ENCODE measurements around the gene CADM1. TPM values are rescaled to one million over a fixed set of nuclear protein-coding genes. Genes with fewer than 3 reads are reported as not detected.
A peak's percentile ranks its signal among the peaks of the same experiment; 100 is the strongest.

CADM1 gene
- total and polyA plus RNA-seq, 5 donors: 14.8 to 42.6 (median 31.9) TPM

DNA sequence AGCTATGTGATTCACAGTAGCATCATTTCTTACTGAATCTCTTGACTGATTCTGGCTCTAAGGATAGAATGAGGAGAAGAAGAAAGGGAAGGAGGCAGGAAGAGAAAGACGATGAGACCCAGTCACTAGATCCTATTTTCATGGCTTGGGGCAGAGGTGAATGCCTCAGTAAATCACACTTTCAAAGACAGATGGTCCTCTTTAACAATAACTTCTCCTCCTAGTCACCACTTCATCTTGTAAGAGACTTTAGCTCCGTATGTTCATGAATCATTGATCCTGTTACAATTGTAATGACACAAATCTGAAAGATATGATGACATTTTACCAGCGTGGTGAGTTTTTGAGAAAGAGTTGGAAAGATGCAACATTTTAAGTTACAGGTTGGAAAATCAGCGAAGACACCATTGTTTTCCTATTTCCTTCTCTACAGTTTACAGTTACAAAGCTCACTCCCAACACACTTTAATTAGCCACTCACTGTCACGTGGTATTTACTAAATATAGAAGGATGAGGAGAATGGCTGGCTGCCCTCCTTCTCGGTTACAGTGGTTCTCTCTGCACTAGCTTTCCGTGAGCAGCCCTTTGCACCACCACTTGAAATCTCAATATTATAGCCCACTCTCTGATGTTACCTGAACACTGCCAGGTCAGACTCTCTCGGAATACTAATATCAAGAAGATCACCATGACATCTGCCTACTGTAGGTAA, 205.8 kb downstream of the CADM1 start:
- DNase-seq: no peak
- Histone ChIP-seq H3K27me3 (ENCODE audit: control insufficient read depth, insufficient read depth) (no peaks in the 10 kb centered on the region), H3K27ac (ENCODE audit: low read length) (no peak overlapping the region), H3K9me3 (ENCODE audit: control insufficient read depth, low read length) (no peaks in the 10 kb centered on the region), H3K4me3 (ENCODE audit: low read length) (no peak overlapping the region), H3K4me1 (ENCODE audit: control insufficient read depth, insufficient read depth, low read length) (no peaks in the 10 kb centered on the region)
- ATAC-seq: peak; percentile 42 to 71
- 65% methylated on average over 8 of the region's 8 CpGs for WGBS
- intact Hi-C loops (cut with DNase I): no loop called here

DNA sequence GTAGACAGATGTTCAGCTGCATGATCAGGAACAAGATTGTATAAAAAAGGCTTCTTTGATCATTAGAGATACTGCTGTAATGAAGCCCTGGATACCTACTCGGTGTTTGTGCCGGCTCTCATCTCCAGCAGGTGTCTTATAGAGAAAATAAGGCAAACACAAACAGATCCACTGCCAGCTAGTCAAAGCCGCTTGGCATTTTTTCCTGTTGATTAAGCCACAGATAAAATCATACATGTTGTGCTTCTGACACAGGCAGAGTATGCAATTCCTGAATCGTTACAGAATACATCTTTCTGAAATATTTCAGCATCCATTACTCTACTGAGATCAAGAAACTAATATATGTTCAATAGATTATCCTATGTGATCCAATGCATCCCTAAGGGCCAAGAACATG, 206.9 kb downstream of the CADM1 start:
- no peaks in the 10 kb centered on the region for H3K9me3 ChIP-seq (ENCODE audit: control insufficient read depth, low read length)
- ATAC-seq: no peak
- no peak overlapping the region for H3K27ac ChIP-seq (ENCODE audit: low read length)
- 87% methylated on average over 4 of the region's 4 CpGs for WGBS
- no peak overlapping the region for H3K4me3 ChIP-seq (ENCODE audit: low read length)
- no peak for DNase-seq
- H3K27me3 ChIP-seq (ENCODE audit: control insufficient read depth, insufficient read depth): no peaks in the 10 kb centered on the region
- intact Hi-C loops (cut with DNase I): no loop called here
- no peaks in the 10 kb centered on the region for H3K4me1 ChIP-seq (ENCODE audit: control insufficient read depth, insufficient read depth, low read length)

DNA sequence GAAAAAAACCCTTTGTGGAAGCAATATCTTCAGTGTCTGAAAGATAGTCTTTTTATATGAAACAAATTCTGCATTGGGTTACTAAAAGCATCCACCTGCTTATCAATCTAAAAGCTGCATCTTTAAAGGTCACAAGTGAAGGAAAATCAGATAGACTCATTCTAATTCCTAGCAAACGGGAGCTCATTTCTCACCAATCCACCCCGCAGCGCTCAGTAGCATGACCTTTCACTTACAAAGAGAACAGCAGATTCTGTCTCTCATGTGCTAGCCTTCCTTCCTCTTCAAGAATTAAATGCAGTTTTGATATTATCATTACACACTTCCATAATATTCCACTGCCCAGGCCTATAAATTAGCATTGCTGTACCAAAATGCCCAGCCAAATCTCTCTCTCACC, 212.9 kb downstream of the CADM1 start:
- H3K4me1 ChIP-seq (ENCODE audit: control insufficient read depth, insufficient read depth, low read length): no peaks in the 10 kb centered on the region
- WGBS: 32% methylated on average over 3 of the region's 3 CpGs

DNA sequence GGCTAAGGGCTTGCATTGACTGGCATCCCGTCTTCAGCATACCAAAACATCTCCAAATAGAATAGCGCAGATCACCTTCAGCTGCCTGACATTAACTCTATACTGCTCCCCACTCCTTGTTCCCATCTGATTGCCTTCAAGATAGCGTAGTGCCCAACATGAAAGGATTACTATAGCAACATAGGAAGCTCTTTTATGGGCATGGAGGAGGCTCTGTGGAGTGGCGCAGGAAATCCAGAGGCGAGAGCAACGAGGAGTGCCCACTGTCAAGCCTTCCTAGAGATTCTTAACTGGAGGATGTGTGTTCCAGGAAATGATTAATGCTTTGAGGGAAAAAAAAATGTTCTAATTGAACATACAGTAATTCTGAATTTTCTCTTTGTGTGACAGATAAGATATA, 213.3 kb downstream of the CADM1 start:
- intact Hi-C loops (cut with DNase I): no loop called here
- ATAC-seq: peak in 1 of 2 donors; percentile 64

More for the DNA sequence above, 212.9 kb downstream of the CADM1 start:
- intact Hi-C loops (cut with DNase I): no loop called here
- H3K27me3 ChIP-seq (ENCODE audit: control insufficient read depth, insufficient read depth): no peaks in the 10 kb centered on the region
- no peak overlapping the region for H3K27ac ChIP-seq (ENCODE audit: low read length)
- no peaks in the 10 kb centered on the region for H3K9me3 ChIP-seq (ENCODE audit: control insufficient read depth, low read length)
- no peak overlapping the region for H3K4me3 ChIP-seq (ENCODE audit: low read length)
- DNase-seq (no peak), ATAC-seq (no peak)

DNA sequence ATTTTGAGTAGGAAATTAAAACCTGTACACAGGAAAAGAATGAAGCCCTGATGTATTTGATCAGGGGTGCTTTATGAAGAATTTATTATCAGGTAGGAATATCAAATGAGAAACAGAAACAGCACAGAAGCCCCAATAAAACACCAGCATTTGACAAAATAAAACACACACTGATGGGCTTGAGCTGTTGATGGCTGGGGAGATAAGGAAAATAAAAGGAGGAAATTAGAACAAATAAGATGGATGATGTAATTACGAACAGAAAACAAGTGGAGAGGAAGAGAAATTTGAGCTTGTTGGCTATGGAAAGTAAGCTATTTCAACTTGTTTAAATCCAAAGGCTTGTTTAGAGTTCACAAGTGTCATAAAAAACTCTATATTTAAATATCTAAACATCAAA, 213.7 kb downstream of the CADM1 start:
- Histone ChIP-seq H3K4me3 (ENCODE audit: low read length) (no peak overlapping the region), H3K9me3 (ENCODE audit: control insufficient read depth, low read length) (no peaks in the 10 kb centered on the region), H3K27me3 (ENCODE audit: control insufficient read depth, insufficient read depth) (no peaks in the 10 kb centered on the region), H3K4me1 (ENCODE audit: control insufficient read depth, insufficient read depth, low read length) (no peaks in the 10 kb centered on the region), H3K27ac (ENCODE audit: low read length) (no peak overlapping the region)
- DNase-seq (no peak), ATAC-seq (no peak)
- intact Hi-C loops (cut with DNase I): no loop called here
- WGBS: 56% methylated on average over 1 of the region's 1 CpG

More for the DNA sequence above, 213.3 kb downstream of the CADM1 start:
- DNase-seq: no peak
- WGBS: 49% methylated on average over 6 of the region's 6 CpGs
- Histone ChIP-seq H3K4me1 (ENCODE audit: control insufficient read depth, insufficient read depth, low read length) (no peaks in the 10 kb centered on the region), H3K9me3 (ENCODE audit: control insufficient read depth, low read length) (no peaks in the 10 kb centered on the region), H3K27me3 (ENCODE audit: control insufficient read depth, insufficient read depth) (no peaks in the 10 kb centered on the region), H3K27ac (ENCODE audit: low read length) (no peak overlapping the region), H3K4me3 (ENCODE audit: low read length) (no peak overlapping the region)

DNA sequence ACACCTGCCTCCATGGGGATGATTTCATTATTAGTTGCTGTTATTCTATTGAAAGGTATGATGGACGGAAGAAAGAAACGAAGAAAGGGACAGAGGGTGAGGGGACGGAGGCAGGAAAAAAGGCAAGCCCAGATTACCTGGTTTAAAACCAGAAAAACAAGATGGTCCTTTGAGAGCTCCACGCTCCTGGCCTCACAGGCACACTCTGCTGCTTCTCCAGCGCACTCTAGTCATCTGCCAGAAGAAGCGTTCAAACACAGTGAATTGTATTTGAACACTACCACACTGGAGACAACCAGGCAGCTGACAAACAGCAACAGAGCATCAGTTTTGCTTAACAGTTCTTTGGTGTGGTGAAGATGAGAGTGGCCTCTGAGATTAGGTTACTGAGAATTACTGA, 216.9 kb downstream of the CADM1 start:
- H3K9me3 ChIP-seq (ENCODE audit: control insufficient read depth, low read length): no peaks in the 10 kb centered on the region
- H3K4me1 ChIP-seq (ENCODE audit: control insufficient read depth, insufficient read depth, low read length): no peaks in the 10 kb centered on the region
- H3K4me3 ChIP-seq (ENCODE audit: low read length): no peak overlapping the region
- 86% methylated on average over 6 of the region's 6 CpGs for WGBS
- intact Hi-C loops (cut with DNase I): no loop called here
- no peaks in the 10 kb centered on the region for H3K27me3 ChIP-seq (ENCODE audit: control insufficient read depth, insufficient read depth)
- no peak for DNase-seq
- no peak overlapping the region for H3K27ac ChIP-seq (ENCODE audit: low read length)
- ATAC-seq: no peak

DNA sequence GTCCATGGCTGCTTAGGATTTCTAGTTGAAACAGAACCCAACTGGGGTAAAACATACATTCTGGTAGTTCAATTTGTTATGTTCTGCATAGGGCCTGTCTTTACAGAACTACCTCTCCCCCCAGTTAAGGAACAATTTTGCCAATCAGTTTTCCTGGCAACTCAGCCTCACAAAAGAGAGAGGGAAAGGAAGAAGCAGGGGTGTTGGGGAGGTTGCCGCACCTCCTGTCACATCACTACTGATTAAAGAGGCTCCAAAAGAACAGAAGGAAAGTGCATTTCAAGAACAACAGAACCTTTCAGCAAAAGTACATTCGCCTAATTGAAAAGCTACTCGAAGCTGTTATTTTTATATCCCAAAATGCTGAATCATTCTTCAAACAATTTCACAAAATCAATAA, 217.6 kb downstream of the CADM1 start:
- ATAC-seq (no peak), DNase-seq (no peak)
- Histone ChIP-seq H3K4me1 (ENCODE audit: control insufficient read depth, insufficient read depth, low read length) (no peaks in the 10 kb centered on the region), H3K9me3 (ENCODE audit: control insufficient read depth, low read length) (no peaks in the 10 kb centered on the region), H3K27ac (ENCODE audit: low read length) (no peak overlapping the region), H3K27me3 (ENCODE audit: control insufficient read depth, insufficient read depth) (no peaks in the 10 kb centered on the region), H3K4me3 (ENCODE audit: low read length) (no peak overlapping the region)
- WGBS: 47% methylated on average over 3 of the region's 3 CpGs
- intact Hi-C loops (cut with DNase I): no loop called here

DNA sequence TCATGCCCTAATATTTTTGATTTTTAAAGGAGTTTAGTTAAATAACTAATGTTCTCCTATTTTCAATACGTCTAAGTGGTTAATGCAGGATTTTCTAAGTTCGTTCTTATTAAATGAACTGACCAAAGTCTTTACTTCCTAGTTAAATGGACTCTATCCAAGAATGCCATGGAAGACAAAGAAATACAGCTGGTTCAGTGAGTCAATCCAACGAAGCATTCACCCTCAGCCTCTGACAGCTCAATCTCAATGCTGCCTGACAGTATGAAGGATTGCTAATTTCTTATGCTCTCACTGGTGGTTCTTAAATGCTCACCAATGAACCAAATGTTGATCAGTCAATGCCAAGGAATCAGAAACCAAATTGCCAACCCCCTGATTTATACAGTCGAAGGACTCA, 219.4 kb downstream of the CADM1 start:
- Histone ChIP-seq H3K27me3 (ENCODE audit: control insufficient read depth, insufficient read depth) (no peaks in the 10 kb centered on the region), H3K4me3 (ENCODE audit: low read length) (no peak overlapping the region), H3K9me3 (ENCODE audit: control insufficient read depth, low read length) (no peaks in the 10 kb centered on the region), H3K4me1 (ENCODE audit: control insufficient read depth, insufficient read depth, low read length) (no peaks in the 10 kb centered on the region), H3K27ac (ENCODE audit: low read length) (no peak overlapping the region)
- intact Hi-C loops (cut with DNase I): no loop called here
- no peak for DNase-seq
- no peak for ATAC-seq
- 64% methylated on average over 4 of the region's 4 CpGs for WGBS

DNA sequence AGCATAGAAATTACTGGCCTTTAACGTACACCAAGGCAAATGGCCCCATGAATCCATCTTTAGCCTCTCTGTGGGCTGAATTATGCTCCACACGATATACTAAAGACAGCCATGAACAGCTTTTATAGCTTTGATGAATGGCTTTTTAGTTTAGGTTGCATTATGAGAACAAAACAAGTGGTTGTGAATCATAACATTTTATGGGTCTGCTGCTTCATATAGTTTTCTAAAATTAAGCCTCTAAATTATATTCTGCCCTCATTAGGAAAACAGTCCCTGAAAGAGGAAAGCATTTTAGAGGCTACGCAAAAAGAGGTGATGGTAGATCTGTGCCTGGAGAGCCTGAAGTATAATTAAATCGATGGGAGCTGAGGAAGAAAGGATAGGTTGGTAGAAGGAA, 221.3 kb downstream of the CADM1 start:
- Histone ChIP-seq H3K4me3 (ENCODE audit: low read length) (no peak overlapping the region), H3K27me3 (ENCODE audit: control insufficient read depth, insufficient read depth) (no peaks in the 10 kb centered on the region), H3K9me3 (ENCODE audit: control insufficient read depth, low read length) (no peaks in the 10 kb centered on the region), H3K4me1 (ENCODE audit: control insufficient read depth, insufficient read depth, low read length) (no peaks in the 10 kb centered on the region), H3K27ac (ENCODE audit: low read length) (no peak overlapping the region)
- DNase-seq (no peak), ATAC-seq (no peak)
- intact Hi-C loops (cut with DNase I): no loop called here
- 95% methylated on average over 4 of the region's 4 CpGs for WGBS

DNA sequence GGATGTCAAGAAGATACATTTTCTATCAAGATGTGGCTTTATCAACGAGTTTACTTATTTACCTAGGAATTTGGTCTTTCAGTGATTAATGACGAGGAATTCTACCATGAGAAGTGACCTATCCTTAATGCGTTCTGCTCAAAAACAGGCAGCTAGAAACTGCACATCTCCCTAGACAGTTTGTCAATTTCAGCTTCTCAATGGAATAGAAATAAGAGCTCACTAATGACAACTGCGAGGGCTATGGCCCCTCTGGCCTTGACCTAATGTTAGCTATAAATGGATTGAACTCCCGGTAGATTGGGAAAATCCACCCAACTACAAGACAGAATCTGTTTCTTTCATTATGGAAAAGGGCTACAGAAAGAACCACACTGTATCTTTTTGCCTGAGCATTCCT, 223.4 kb downstream of the CADM1 start:
- Histone ChIP-seq H3K9me3 (ENCODE audit: control insufficient read depth, low read length) (no peaks in the 10 kb centered on the region), H3K4me1 (ENCODE audit: control insufficient read depth, insufficient read depth, low read length) (no peaks in the 10 kb centered on the region), H3K27ac (ENCODE audit: low read length) (no peak overlapping the region), H3K4me3 (ENCODE audit: low read length) (no peak overlapping the region), H3K27me3 (ENCODE audit: control insufficient read depth, insufficient read depth) (no peaks in the 10 kb centered on the region)
- intact Hi-C loops (cut with DNase I): no loop called here
- ATAC-seq (no peak), DNase-seq (no peak)
- 67% methylated on average over 5 of the region's 5 CpGs for whole genome bisulfite sequencing

DNA sequence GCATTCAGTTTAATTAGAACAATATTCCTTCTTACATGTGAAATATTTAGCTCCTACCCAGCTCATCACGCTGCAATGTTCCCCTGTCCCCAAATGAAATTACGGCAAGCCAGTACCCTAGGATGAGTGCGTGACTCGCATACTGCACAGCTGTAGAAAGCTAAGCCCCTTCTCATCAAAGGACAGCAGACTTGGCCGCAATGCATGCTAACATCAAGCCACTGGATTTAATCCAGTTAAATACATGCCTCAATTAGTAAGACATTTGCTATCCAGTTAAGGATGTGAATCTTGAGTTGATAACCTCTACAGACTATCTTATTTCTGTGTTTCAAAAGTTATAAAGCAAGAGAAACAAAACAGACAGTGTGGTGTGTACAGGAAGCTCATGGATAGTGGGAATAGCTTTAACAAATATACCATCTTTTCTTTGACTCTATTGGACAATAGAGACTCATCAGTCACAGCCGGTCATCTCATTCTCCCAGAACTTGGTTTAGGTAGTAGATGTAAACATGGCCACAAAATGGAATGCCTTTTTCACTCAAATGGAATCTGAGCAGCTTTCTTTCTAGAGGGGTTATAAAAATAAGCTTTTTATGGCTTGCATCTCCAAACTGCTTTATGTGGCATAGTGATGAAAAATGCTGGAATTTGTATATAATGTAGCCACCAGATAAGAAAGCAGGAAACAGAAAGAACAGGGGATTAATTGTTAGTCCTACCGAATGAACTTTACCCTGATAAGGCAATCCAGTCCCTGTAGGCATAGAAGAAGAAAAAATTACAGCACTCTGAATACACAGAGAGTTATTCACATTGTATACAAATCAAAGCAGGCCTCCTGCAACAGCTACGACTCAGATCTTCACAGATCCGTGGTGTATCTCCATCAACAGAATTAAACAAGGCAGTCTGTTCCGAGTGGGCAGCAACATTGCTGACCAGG, 224.1 kb downstream of the CADM1 start:
- DNase-seq (no peak), ATAC-seq (no peak)
- H3K9me3 ChIP-seq (ENCODE audit: control insufficient read depth, low read length): no peaks in the 10 kb centered on the region
- 65% methylated on average over 10 of the region's 10 CpGs for WGBS
- H3K27me3 ChIP-seq (ENCODE audit: control insufficient read depth, insufficient read depth): no peaks in the 10 kb centered on the region
- H3K4me1 ChIP-seq (ENCODE audit: control insufficient read depth, insufficient read depth, low read length): no peaks in the 10 kb centered on the region
- H3K27ac ChIP-seq (ENCODE audit: low read length): no peak overlapping the region
- intact Hi-C loops (cut with DNase I): no loop called here
- H3K4me3 ChIP-seq (ENCODE audit: low read length): no peak overlapping the region

All from right cardiac atrium (tissue), 5 donors.